B cell (primary cell): Measurements from ENCODE around the gene HPDL. TPM values are rescaled to one million over a fixed set of nuclear protein-coding genes. Genes with fewer than 3 reads are reported as not detected.
A peak's percentile ranks its signal among the peaks of the same experiment; 100 is the strongest.

Experiments
- ATAC-seq: fragments of 200-7000 bp; cut with Tn5 transposase; one replicate; pipeline ENCODE4 v1.10.0; 2021; ENCODE audit warnings: low read depth, mild to moderate bottlenecking, moderate number of reproducible peaks, moderate library complexity
- CTCF ChIA-PET: fragments of 350-600 bp; sonication (Branson Sonifier 250); formaldehyde crosslinking; loops from one replicate; lab custom pipeline; 2021; ENCODE audit warnings: antibody characterized with exemption, inconsistent platforms; lab: Charles Lee
- POLR2A ChIA-PET: fragments of 350-600 bp; sonication (Branson Sonifier 250); formaldehyde crosslinking; loops from one replicate; lab custom pipeline; 2021; ENCODE audit warnings: antibody characterized with exemption; lab: Charles Lee
- DNase-seq: peaks from one replicate; pipeline ENCODE4 v3.0.0; 2013
- H2AFZ ChIP-seq: 2 replicates; pipeline ENCODE4 v1.6.1; 2012; ENCODE audit warnings: mild to moderate bottlenecking, low read depth, low read length; ENCODE audit not compliant: insufficient read depth, poor library complexity, severe bottlenecking
- H3K27ac ChIP-seq, 2 donors: 1 replicate in 1 of 2; 2 replicates in 1 of 2; pipeline ENCODE4 v1.5.1; 2012 to 2013; ENCODE audit warnings: low read length in 2 of 2, mild to moderate bottlenecking in 2 of 2, moderate library complexity in 1 of 2
- H3K27me3 ChIP-seq, 4 experiments: fragments of 200-600 bp in 1 of 4; sonication (generic) in 1 of 4; replicated peaks in 1 of 4; 1 replicate in 2 of 4; 2 replicates in 2 of 4; pipeline versions ENCODE4 v1.6.1 to v1.7.0; 2013 to 2016; ENCODE audit warnings: low read length in 3 of 4, mild to moderate bottlenecking in 2 of 4, mixed read lengths in 1 of 4, moderate library complexity in 1 of 4; ENCODE audit not compliant: insufficient read depth in 4 of 4, control insufficient read depth in 3 of 4; ENCODE audit errors: control extremely low read depth in 1 of 4
- H3K36me3 ChIP-seq, 2 experiments: replicated peaks in 1 of 2; 1 replicate in 1 of 2; 2 replicates in 1 of 2; pipeline versions ENCODE4 v1.6.1 to v1.7.1; 2013; ENCODE audit warnings: low read length in 1 of 2; ENCODE audit not compliant: insufficient read depth in 2 of 2, control insufficient read depth in 1 of 2; ENCODE audit errors: control extremely low read depth in 1 of 2, extremely low read depth in 1 of 2
- H3K4me1 ChIP-seq, 2 donors: fragments of 200-600 bp in 1 of 2; sonication (generic) in 1 of 2; 1 replicate in 1 of 2; 2 replicates in 1 of 2; pipeline versions ENCODE4 v1.5.1 to v1.6.1; 2013 to 2017; ENCODE audit warnings: low read length in 2 of 2; ENCODE audit not compliant: control insufficient read depth in 2 of 2, insufficient read depth in 2 of 2
- H3K4me2 ChIP-seq: replicated peaks from 2 replicates; pipeline ENCODE3; 2012; ENCODE audit warnings: mild to moderate bottlenecking, low read depth, low read length; ENCODE audit not compliant: poor library complexity, severe bottlenecking
- H3K4me3 ChIP-seq, 5 experiments: fragments of 200-600 bp in 1 of 5; sonication (generic) in 1 of 5; 1 replicate in 3 of 5; 2 replicates in 2 of 5; pipeline versions ENCODE4 v1.5.1 to v1.7.0; 2011 to 2016; ENCODE audit warnings: low read length in 4 of 5, mild to moderate bottlenecking in 4 of 5, low read depth in 2 of 5, control low read depth in 1 of 5, moderate library complexity in 1 of 5; ENCODE audit not compliant: insufficient read depth in 1 of 5; ENCODE audit errors: control extremely low read depth in 1 of 5, extremely low read depth in 1 of 5
- H3K79me2 ChIP-seq: fragments of 200-600 bp; sonication (generic); one replicate; pipeline ENCODE4 v1.6.0; 2016; ENCODE audit warnings: low read length; ENCODE audit not compliant: control insufficient read depth, insufficient read depth
- H3K9ac ChIP-seq: fragments of 200-600 bp; sonication (generic); 2 replicates; pipeline ENCODE4 v1.6.1; 2017; ENCODE audit warnings: mild to moderate bottlenecking, low read length, moderate library complexity
- H3K9me3 ChIP-seq, 3 donors: one replicate each; pipeline versions ENCODE4 v1.6.1 to v1.7.1; 2013; ENCODE audit warnings: low read length in 2 of 3; ENCODE audit not compliant: control insufficient read depth in 2 of 3, insufficient read depth in 1 of 3; ENCODE audit errors: control extremely low read depth in 1 of 3
- H4K20me1 ChIP-seq: 2 replicates; pipeline ENCODE4 v1.6.0; 2012; ENCODE audit warnings: mild to moderate bottlenecking, low read length; ENCODE audit not compliant: insufficient read depth, control insufficient read depth, poor library complexity, severe bottlenecking
- H3K27ac Mint-ChIP-seq: one replicate; pipeline ENCODE4 v1.8.0; 2021; ENCODE audit warnings: mixed read lengths
- H3K27me3 Mint-ChIP-seq: one replicate; pipeline ENCODE4 v1.8.0; 2021; ENCODE audit warnings: mixed read lengths
- H3K4me1 Mint-ChIP-seq: one replicate; pipeline ENCODE4 v1.8.0; 2021; ENCODE audit warnings: mixed read lengths
- H3K4me3 Mint-ChIP-seq: one replicate; pipeline ENCODE4 v1.8.0; 2021; ENCODE audit warnings: mixed read lengths
- H3K9me3 Mint-ChIP-seq: one replicate; pipeline ENCODE4 v1.8.0; 2022; ENCODE audit warnings: mixed read lengths; ENCODE audit not compliant: insufficient read depth
- CTCF ChIP-seq: fragments of 200-600 bp; IDR thresholded peaks from one replicate; pipeline ENCODE4 v1.8.0; 2022; ENCODE audit warnings: antibody characterized with exemption, mild to moderate bottlenecking
- EZH2 ChIP-seq: IDR thresholded peaks from 2 replicates; pipeline ENCODE4 v1.6.1; 2012; ENCODE audit warnings: borderline replicate concordance, low read depth, mild to moderate bottlenecking, moderate library complexity, low read length; ENCODE audit not compliant: insufficient read depth, poor library complexity, severe bottlenecking
- WGBS: methylation state at CpG from one replicate; pipeline ENCODE4 v1.1.5; 2013; ENCODE audit warnings: missing lambda C conversion rate; ENCODE audit not compliant: insufficient coverage; 5-methylcytosine and 5-hydroxymethylcytosine counted together
- intact Hi-C: fragments of 100-400 bp; cut with micrococcal nuclease; formaldehyde crosslinking; loops from one replicate; pipeline ENCODE4 v1.10.0; 2022
- polyA plus RNA-seq: library from polyadenylated mRNA; depleted of rRNA; stranded (reverse); fragments of >200 nt; gene quantifications from 2 replicates; pipeline ENCODE4 v1.2.3, GENCODE V29; 2012
- total RNA-seq, 2 donors: library from RNA; stranded (reverse); fragments of 120-200 nt in 1 of 2; gene quantifications; 1 replicate in 1 of 2; 2 replicates in 1 of 2; pipeline versions ENCODE4 v1.2.3 to v1.2.4, GENCODE V29; 2013 to 2022

HPDL gene
- total and polyA plus RNA-seq, 2 donors (not counting 1 experiment from before 2014, with no cell fraction given): 0.67 to 0.79 TPM

GRCh38 chr1:45322486-45323040, 4.1 kb upstream of the HPDL start:
- H3K4me3 ChIP-seq: no peak overlapping the region
- 82% methylated on average over 7 of the region's 10 CpGs for WGBS
- no peak overlapping the region for H3K4me2 ChIP-seq
- Mint-ChIP-seq H3K4me1 (peaks cover 10% of the 10 kb centered on the region), H3K9me3 (no peaks in the 10 kb centered on the region), H3K27ac (no peak overlapping the region), H3K27me3 (no peaks in the 10 kb centered on the region), H3K4me3 (no peak overlapping the region)
- no peak for ATAC-seq
- H3K4me1 ChIP-seq: peaks cover 8 to 15% of the 10 kb centered on the region in 2 donors
- no peaks in the 10 kb centered on the region for H3K79me2 ChIP-seq
- no peak for DNase-seq
- H3K36me3 ChIP-seq: no peaks in the 10 kb centered on the region
- no peaks in the 10 kb centered on the region for H3K9me3 ChIP-seq
- H2AFZ ChIP-seq: no peak overlapping the region
- ChIA-PET POLR2A (no interaction called here), CTCF (no interaction called here)
- intact Hi-C loops: no loop called here
- H3K27ac ChIP-seq: no peak overlapping the region
- no peak overlapping the region for H3K9ac ChIP-seq
- H4K20me1 ChIP-seq: no peaks in the 10 kb centered on the region
- peaks cover 0 to 4% (median 1%) of the 10 kb centered on the region in 4 experiments for H3K27me3 ChIP-seq
- TF ChIP-seq CTCF: no peak
- no peak for TF ChIP-seq EZH2

GRCh38 chr1:45325851-45326506, 716 bp upstream of the HPDL start:
- no peak overlapping the region for H3K27ac Mint-ChIP-seq
- H3K4me3 ChIP-seq: peak overlapping the region in 4 of 5 experiments; percentile 54 to 70 (median 64)
- H3K4me1 Mint-ChIP-seq: peaks cover 13% of the 10 kb centered on the region
- peaks cover 0 to 8% of the 10 kb centered on the region in 2 experiments for H3K36me3 ChIP-seq
- H3K27me3 Mint-ChIP-seq: no peaks in the 10 kb centered on the region
- 76% methylated on average over 3 of the region's 6 CpGs for WGBS
- H2AFZ ChIP-seq: peak overlapping the region; percentile 95
- peaks cover 0 to 5% (median 2%) of the 10 kb centered on the region in 4 experiments for H3K27me3 ChIP-seq
- intact Hi-C loops: loop anchor here (1.0 to 5.0 kb wide), 3 partner anchors 14 to 476 kb away; partner anchors contain the start of genes MAST2, MUTYH and TOE1
- H3K4me3 Mint-ChIP-seq: peak overlapping the region; percentile 89
- TF ChIP-seq CTCF (no peak), EZH2 (no peak)
- no peak for ATAC-seq
- H3K79me2 ChIP-seq: no peaks in the 10 kb centered on the region
- H4K20me1 ChIP-seq: no peaks in the 10 kb centered on the region
- CTCF ChIA-PET: interaction anchor here (0.9 to 1.8 kb wide), 3 partner anchors 13 to 167 kb away, joined by 5 to 8 read pairs (median 6); partner anchors contain the start of gene TOE1
- DNase-seq: no peak
- peak overlapping the region; percentile 69 for H3K9ac ChIP-seq
- H3K4me1 ChIP-seq: peaks cover 8 to 20% of the 10 kb centered on the region in 2 donors
- no peaks in the 10 kb centered on the region for H3K9me3 ChIP-seq
- no peaks in the 10 kb centered on the region for H3K9me3 Mint-ChIP-seq
- peak overlapping the region; percentile 93 for H3K4me2 ChIP-seq
- POLR2A ChIA-PET: interaction anchor here (2.2 to 4.1 kb wide), 2 partner anchors 14 to 21 kb away, joined by 9 to 18 read pairs; partner anchors contain the start of genes MUTYH and TOE1
- no peak overlapping the region for H3K27ac ChIP-seq
